Hippocampal formation (tissue), 2 donors: Measurements from ENCODE around the gene DYNC2H1.

Experiments used
- DNase-seq, 2 donors: peaks; one replicate each; lab custom pipeline; 2025; lab: John Stamatoyannopoulos, UW

Gene DYNC2H1

DNA sequence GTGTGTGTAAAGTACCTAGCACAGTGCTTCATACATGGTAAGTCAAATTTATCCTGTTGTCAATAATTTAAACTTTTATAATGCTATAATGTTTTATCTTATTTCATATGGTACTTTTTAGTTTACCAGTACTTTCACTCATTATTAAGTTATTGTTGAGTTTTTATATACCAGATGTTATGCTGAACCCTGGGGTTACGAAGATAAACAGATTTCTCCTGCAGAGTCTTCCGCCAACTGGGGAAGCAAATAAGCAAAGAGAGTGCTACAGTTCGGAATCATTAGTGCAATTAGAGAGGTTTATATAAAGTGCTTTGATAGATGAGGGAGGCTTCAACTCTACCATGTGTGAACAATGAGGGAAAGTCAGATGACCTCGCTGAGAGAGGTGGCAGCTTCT is 362.3 kb downstream of the DYNC2H1 start:
- DNase-seq, result no peak

DNA sequence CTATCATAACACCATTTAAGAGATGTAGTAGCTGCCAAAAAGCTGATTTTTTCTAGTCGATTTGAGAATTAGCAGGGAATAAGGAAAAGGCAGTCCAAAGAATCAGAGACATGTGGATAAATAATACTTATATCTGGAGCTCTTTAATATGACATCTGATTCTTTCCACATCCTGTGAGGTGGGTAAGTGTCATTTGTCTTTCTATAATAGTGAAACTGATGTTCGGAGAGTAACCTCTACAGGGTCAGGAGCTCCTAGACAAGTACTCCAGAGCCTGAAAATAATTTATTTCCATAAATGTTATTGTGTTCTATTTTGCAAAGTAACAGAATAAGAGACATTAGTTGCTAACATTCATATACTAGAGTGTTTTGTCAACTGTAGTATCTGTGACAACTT is 367.6 kb downstream of the DYNC2H1 start:
- DNase-seq, result no peak

DNA sequence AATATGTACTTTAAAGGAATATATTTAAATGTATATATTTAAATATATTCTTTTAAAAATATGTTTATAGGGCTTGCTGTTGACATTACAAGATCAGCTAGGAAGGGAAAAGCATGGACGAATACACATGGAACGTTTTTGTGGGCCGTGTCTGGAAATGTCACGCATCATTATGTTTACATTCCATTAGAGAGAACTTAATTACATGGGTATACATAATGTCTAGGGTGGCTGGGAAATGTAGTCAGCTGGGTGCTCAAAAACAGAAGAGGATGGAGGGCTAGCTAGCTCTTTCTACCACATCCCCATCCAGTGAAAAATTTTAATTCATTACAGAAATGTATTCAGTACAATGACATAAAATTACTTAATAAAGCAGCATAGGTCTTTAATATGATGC is 371.2 kb downstream of the DYNC2H1 start:
- DNase-seq, result no peak

DNA sequence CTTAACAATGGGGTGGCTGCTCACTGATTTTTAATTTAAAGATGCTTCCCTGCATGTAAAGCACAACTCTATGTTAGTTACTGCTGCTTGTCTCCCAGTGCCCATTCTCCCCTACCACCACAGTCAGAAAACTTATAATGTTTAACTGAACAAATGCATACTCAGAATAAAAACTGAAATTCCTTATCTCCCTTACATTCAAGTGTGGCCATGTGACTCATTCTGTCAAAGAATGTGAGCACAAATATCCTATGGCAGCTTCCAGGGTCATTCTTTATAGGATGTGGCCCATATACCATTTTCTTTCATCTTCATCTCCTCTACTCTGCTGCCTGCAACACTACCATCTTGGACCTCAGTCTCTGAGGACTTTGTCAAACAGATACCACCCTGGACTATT is 374.8 kb downstream of the DYNC2H1 start:
- DNase-seq, result no peak

DNA sequence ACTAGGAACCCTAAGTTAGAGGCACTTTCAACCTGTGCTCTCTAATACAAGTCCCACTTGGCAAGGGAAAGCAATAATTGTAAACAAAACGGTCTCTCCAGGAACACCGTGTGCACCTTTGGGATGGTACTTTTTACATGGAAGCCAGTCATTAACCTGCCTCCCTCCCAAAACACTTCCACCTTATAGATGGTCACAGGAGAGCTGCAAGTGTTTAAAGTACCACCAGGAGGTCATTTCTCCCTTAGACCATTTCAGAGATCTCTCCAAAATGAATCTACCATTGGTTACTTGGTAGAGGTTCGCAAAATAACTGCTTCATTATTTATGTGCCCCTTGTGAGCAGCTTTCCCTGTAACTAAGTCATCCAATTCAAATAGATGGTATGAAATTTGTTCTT is 375.3 kb downstream of the DYNC2H1 start:
- DNase-seq, result no peak

DNA sequence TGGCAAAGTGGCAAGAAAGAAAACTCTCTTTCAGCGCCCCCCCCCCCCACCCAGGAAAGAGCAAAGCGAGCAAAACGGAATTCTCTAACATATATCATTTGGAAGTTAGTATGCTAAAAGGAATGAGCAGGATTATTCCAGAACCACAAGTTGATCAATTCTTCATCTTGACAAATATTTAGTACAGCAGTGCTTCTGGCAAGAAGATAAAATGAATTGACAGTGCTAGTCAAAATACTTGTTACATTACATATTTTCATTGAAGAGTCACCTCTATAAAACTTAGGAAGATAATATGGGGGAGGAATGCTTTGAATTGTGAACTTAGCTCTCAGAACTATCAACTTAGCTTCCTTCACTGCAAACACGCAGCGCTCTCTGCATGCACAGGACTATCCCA is 377.4 kb downstream of the DYNC2H1 start:
- DNase-seq, result no peak

DNA sequence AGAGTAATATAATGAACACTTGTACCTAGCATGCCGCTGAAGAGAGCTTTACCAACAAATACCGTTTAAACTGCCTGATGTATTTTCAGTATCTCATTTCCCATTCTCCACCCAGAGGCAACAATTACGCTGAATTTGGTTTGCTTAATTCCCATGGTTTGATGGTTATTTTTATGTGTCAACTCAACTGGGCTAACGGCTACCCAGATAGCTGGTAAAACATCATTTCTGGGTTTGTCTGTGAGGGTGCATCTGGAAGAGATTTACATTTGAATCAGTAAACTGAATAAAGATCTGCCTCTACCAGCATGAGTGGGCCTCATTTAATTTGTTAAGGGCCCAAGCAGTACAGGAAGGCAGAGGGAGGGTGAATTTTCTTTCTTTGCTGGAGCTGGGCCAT is 377.9 kb downstream of the DYNC2H1 start:
- DNase-seq, result no peak

DNA sequence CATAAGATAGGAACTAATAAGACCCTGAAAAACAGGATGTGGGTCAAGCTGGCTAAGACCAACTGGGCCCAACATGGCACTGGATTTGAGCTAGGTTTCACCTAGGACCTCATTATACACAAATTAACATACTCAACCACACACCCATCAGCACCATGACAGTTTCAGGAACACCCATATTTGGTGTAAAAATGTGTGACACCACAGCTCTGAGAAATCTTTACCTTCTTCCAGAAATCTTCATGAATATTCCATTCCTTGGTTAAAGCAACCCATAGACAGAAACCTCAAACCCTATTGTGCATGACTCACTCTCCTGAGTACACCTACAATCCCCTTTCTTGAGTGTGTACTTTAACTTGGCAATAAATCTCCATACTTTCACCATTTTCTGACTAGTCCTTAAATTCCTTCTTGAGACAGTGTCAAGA is 378.8 kb downstream of the DYNC2H1 start:
- no peak for DNase-seq

DNA sequence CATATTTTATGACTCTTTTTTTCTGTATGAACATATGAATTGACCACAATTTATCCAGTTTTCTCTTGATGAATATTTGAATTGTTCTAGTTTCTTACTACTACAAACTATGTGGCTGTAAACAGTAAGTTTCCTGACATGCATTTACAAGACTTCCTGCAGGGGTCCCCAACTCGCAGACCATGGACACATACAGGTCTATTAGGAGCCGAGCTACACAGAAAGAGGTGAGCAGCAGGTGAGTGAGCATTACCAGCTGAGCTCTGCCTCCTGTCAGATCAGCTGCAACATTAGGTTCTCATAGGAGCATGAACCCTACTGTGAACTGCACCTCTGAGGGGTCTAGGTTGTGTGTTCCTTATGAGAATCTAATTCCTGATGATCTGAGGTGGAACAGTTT is 379.4 kb downstream of the DYNC2H1 start:
- no peak for DNase-seq

DNA sequence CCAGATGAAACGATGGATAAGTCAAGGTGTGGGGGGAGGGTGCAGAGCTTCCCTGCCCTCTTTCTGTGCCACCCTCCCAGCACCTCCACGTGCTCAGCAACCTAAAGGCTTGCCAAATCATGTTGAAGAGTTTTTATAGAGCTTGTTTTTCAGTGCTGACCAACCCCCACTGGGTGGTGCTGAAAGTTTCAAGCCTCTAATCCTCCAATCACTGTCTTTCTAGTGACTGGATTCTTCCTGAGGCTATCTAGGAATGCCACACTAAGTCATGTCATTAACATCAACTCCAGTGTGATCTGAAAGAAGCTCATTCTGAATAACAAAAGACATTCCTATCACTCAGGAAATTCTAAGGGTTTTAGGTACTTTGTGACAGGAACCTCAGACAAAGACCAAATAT is 382.6 kb downstream of the DYNC2H1 start:
- no peak for DNase-seq

DNA sequence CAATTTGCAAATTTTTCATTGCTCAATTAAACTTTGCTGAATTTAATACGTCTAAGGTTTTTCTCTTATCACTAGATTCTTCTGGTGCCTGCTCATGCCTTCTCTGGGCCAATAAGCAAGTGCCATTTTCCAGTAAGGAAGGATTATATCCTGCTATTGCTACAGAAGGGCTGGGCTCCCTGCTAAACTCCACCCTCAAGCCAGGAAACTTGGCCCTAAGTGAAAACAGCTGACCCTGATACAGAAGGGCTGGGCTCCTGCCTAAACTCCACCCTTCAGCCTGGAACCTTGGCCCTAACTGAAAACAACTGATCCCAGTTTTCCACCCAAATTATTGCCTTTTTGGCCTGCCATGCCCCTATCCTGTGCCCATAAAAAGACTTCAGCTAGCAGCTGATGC is 385.3 kb downstream of the DYNC2H1 start:
- DNase-seq, result no peak

DNA sequence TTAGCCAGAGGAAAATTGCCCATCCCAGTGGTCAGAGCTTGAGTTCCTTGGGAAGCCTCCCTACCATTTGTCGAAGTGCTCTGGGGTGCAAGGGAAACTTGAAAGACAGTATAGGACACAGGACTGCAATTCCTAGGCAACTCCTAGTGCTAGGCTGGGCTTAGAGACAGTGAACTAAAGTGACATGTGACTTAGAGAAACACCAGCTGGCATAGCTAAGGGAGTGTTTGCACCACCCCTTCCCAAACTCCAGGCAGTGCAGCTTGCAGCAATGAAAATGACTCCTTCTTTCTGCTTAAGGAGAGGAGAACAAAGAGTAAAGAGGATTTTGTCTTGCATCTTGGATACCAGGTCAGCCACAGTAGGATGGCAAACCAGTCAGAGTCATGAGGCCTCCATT is 388.0 kb downstream of the DYNC2H1 start:
- no peak for DNase-seq

DNA sequence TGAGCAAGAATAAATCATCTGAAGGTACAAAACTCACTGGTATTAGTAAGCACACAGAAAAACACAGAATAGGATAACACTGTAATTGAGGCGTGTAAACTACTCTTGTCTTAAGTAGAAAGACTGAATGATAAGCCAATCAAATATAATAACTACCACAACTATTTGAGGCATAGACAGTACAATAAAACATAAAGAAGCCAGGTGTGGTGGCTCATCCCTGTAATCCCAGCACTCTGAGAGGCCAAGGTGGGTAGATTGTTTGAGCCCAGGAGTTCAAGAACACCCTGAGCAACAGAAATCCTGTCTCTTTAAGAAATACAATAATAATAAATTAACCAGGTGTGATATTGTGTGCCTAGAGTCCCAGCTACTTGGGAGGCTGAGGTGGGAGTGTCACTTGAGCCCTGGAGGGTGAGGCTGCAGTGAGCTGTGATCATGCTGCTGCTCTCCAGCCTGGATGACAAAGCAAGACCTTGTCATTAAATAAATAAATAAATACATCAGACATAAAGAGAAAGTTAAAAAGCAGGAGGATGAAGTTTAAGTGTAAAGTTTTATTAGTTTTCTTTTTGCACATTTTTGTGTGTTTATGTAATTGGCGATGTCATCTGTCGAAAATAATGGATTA is 390.6 kb downstream of the DYNC2H1 start:
- DNase-seq, result no peak

DNA sequence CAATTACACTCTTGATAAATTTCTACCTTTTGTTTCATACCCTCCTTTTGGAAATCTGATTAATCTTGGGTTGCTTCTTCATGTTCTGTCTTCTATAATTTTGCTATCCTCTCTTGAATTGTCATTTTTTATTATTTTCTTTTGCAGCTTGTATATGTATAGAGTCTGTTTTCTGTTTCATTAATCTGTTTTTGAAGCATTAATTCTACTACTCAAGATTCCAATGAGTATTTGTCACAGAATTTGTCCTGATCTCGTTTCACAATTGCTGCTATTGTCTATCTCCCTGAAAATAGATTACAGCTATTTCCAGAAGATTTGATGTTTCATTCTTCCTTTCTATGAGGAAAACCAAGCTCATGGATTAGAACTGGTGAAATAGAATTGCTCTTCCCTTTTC is 406.1 kb downstream of the DYNC2H1 start:
- no peak for DNase-seq

DNA sequence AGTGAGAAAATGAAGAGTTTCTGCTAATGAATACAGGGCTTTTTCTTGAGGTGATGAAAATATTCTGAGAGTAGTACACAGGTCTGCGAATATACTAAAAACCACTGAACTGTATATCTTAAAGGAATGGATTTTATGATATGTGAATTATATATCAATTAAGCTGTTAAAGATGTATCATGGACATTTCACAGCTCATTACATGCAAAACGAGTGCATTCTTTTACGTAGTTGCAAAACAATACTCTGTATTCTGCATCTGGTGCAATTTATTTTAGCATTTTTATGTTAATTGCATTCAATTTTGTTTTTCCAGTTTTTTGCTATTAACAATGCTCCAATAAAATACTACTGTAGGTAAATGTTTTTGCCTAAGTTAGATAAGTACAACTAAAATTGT is 411.6 kb downstream of the DYNC2H1 start:
- DNase-seq, result no peak

DNA sequence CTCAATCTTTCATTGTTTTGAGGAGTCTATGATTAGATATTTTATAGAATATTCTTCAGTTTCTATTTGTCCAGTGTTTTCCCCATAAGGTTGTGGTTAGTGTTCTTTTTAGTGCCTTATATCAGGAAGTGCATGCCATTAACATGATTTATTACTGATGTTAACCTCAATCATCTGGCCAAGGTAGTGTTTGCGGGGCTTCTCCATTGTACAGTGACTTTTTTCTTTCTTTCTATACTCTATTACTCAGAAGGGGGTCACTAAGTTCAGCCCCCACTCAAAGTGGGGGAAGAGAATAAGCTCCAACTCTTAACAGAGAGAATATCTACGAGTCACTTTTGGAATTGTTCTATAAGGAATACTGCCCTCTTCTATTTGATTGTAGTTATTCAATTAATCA is 415.8 kb downstream of the DYNC2H1 start:
- no peak for DNase-seq

DNA sequence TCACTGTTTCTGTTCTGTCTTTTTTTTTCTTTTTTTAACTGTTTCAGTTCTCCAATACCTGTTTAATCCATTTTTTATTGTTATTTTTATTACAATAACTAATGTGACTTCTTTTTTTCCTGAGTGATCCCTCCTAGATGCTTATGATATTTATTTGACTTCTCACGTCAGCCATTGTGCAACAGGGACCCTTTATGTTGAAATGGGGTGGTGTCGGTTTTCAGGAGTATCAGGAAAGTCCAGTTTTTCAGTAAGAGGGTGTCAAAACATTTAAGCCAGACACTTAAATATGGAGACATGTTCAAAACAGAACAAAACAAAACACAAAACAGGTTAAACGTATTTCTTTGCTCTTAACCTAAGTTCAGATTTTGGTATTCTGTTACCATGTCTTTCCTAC is 418.8 kb downstream of the DYNC2H1 start:
- DNase-seq, result no peak

DNA sequence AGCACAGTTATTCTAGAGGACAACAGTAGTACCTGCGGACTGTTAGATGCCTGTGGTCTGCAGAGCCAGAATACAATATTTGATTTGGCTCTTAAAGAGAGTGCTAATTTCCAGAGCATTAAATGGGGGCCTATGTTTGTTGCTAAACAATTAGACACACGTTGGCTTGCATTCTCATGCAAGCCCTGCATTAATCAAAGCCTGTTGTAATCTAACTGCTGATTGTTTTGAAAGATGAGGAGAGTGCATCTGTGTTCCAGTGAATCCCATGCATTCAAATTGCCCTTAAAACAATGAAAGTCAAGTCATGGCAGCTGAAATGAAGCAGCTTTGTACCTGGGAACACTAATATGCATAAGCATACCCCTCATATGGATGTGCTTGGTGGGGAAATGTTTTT is 419.4 kb downstream of the DYNC2H1 start:
- no peak for DNase-seq

DNA sequence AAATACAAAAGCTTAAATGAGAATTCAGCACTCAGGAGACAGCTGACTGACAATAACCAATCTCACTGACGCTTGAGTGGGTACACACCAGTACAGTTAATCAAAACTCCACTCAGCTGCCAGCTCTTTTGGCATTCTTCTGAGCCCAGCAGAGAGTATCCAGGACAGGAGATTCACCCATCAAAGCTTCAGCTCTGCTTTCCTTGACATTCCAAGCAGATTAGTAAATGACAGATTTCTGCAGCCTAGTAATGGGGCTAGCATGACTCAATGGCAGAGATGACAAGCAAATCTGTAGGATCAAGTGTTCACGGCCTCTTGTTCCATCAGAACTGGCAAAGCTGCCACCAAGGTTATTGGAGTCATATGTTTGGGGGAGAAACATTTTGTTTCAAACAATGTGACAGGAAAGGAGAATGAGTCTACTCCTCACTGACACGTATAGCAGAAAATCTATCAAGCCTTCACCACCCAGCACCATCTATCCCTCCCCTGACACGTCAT is 420.0 kb downstream of the DYNC2H1 start:
- DNase-seq, result no peak
